ENCODE results near the gene SH3BP4.

The SH3BP4 gene, protein sequence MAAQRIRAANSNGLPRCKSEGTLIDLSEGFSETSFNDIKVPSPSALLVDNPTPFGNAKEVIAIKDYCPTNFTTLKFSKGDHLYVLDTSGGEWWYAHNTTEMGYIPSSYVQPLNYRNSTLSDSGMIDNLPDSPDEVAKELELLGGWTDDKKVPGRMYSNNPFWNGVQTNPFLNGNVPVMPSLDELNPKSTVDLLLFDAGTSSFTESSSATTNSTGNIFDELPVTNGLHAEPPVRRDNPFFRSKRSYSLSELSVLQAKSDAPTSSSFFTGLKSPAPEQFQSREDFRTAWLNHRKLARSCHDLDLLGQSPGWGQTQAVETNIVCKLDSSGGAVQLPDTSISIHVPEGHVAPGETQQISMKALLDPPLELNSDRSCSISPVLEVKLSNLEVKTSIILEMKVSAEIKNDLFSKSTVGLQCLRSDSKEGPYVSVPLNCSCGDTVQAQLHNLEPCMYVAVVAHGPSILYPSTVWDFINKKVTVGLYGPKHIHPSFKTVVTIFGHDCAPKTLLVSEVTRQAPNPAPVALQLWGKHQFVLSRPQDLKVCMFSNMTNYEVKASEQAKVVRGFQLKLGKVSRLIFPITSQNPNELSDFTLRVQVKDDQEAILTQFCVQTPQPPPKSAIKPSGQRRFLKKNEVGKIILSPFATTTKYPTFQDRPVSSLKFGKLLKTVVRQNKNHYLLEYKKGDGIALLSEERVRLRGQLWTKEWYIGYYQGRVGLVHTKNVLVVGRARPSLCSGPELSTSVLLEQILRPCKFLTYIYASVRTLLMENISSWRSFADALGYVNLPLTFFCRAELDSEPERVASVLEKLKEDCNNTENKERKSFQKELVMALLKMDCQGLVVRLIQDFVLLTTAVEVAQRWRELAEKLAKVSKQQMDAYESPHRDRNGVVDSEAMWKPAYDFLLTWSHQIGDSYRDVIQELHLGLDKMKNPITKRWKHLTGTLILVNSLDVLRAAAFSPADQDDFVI

DNA sequence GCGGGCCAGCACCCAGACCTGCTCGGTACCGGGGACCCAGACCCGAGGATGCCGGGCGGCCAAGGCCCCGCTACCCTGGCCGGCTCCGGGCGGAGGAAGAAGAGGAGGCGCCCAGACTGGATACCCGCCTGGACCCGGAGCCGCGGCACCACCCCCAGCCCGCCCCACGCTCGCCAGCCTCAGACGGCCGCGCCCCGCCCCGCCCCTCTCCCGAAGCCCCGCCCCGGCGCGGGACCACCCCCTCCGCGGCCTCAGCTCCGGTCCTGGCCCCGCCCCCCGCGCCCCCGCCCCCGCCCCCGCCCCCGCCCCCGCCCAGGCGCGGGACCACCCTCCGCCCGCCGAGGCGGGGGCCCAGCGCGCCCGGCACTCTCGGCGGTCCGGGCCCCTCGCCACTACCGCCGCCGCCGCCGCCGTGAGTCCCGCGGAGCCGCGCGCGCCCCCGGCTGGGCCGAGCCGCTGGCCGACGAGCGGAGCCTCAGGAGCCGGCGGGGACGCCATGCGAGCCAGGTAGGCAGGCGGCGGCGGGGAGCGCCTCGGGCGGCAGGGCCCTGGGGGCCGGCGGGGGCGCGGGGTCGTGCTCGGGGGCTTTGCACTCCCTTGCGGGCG, at the start of gene SH3BP4:
Gene SH3BP4, plus strand, starts transcription at position 354 of the 606 bp plus-strand sequence. CDS start 82,986 bp downstream, outside the sequence.
- DNase-seq: peak; percentile 61 to 73

- no peak for DNase-seq
Measured at GRCh38 chr2:234904785-234905184, 47.0 kb upstream of the SH3BP4 start.

DNA sequence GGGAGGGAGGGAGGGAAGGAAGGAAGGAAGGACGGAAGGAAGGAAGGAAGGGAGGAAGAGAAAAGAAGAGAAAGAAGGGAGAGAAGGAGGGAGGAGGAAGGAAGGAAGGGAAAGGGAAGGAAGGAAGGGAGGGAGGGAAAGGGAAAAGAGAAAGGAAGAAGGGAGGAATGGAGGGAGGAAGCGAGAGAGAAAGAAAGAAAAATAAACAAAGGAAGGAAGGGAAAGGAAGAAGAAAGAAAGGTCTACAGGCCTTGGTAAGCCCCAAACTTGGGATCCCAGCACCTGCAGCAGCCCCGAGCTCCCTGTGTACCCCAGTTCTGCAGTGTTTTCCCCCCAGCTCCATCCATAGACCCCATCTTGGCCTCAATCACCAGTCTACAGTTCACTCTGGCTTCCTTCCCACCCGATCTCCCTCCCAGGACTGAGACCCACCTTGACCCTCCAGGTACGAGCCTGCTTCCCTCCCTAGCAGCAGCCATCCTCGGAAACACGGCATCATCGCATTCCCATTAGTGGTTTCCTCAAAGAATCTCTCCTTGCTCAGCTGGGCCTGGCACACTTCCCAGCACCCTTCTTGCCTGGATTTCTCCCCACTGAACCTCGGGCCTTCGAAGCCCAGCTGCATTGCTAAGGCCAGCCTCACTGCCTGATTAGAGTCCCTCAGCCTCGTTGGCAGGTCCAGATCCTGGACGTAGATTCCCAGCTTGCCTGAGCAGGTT, 46.1 kb upstream of the SH3BP4 start:
- no peak for DNase-seq

DNA sequence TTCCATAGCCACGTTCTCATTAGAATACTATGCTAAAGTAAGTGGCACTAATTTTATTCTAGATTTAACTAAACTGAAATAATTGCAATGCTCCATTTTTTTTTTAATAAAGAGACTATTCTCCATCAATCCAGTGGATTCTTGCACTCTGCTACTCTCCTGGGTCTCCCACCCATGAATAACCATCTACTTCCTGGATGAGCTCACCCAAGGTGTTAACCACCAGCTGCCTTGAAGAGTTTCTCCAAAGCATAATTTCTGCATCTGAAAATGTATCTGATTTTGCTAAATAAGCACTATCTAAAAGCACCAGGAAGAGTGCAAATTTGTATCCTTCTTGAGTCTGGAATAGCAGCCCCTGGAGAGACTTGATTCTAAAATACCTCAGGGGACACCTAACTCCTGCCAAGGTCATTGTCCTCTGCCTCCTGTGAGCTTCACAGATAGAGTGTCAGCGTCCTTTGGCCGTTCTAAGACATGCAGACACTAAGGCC, 41.6 kb upstream of the SH3BP4 start:
- no peak for DNase-seq

- no peak for DNase-seq
Measured at GRCh38 chr2:234911271-234911670, 40.5 kb upstream of the SH3BP4 start.

GRCh38 chr2:234912437-234912836, 39.4 kb upstream of the SH3BP4 start:
- DNase-seq: no peak

GRCh38 chr2:234913208-234913626, 38.6 kb upstream of the SH3BP4 start:
- no peak for DNase-seq

- no peak for DNase-seq
Measured at GRCh38 chr2:234914371-234915154, 37.3 kb upstream of the SH3BP4 start.

DNA sequence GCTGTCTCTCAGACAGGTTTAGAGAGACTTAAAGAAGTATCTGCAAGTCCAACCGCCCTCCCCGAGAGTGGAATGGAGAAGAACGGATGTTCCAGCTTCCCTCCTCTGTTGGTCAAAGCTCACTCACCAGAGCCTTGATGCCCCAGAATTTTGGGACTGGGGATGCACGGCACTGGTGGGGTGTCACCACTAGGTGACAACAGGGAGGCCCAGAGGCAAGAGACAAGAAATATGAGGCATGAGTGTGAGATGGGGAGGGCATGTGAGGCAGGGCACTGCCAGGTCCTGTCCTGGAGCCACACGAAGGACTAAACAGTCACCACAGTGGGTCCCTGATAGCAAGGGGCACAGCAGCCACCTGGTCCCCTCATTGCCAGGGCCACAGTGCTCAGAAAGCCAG, 35.1 kb upstream of the SH3BP4 start:
- DNase-seq: no peak

GRCh38 chr2:234917211-234917975, 34.4 kb upstream of the SH3BP4 start:
- DNase-seq: no peak

DNA sequence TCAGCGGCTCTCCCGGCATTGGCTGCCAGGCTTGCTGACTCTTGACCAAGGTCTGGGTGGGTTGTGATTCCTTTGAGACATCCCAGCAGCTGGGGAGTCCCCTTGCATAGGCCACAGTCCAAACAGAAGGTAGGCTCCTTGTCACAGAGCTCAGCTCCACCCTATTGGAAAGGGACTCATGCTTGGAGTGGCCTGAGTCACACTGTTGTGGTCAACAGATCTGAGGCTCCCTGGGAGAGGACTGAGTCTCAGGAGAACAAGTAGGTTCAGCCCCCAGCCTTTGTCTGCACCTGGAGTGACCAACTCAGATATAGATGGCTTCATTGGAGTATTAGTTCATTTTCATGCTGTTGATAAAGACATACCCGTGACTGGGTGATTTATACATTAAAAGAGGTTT, 32.1 kb upstream of the SH3BP4 start:
- no peak for DNase-seq

GRCh38 chr2:234920836-234921235, 31.0 kb upstream of the SH3BP4 start:
- DNase-seq: no peak

- DNase-seq: no peak
Measured at GRCh38 chr2:234929002-234929401, 22.8 kb upstream of the SH3BP4 start.

GRCh38 chr2:234930397-234930796, 21.4 kb upstream of the SH3BP4 start:
- DNase-seq: no peak

DNA sequence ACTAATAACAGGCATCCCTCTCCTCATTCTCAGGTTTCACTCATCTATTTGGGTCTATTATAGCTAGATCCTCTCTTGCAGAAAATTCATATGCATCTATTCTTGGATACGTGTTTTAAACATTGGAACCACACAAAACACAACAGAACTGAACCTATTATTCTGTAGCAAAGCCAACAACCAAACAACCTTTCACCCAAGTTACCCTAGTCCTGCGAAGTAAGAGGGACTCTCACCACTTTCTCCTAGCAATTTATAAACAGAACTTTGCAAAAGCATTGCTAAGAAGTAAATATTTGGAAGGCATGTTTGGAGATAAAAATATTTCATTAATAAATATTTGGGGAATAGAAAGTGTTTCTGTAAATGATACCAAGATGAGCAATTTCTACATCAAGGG, 20.4 kb upstream of the SH3BP4 start:
- DNase-seq: no peak

DNA sequence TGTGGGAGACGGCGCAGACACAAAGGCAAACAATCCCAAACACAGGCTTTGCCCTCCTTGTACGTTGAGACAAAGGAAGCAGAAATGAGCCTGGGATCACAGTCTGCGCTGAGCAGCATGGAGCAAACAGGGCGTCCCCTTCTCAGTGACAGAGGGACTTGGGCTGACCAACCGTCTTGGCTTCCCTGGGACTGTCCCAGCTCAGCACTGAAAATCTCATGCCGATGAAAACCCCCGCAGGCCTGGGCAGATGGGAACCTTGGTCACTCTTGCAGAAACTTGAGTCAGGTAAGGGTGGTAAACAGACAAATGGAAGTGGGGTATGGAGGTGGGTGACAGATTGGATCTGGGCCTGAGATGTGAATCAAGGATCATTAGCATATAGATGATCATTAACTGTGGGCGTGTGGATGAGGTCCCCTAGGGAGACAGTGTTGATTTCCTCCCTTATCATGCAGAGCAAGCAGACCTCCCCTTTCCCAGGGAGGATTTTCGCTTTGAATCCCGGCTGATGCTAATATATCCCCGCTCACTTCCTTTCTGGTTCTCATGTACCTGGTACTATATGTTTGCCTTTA, 19.1 kb upstream of the SH3BP4 start:
- DNase-seq: no peak

- no peak for DNase-seq
Measured at GRCh38 chr2:234935311-234935710, 16.5 kb upstream of the SH3BP4 start.

GRCh38 chr2:234939576-234939975, 12.2 kb upstream of the SH3BP4 start:
- no peak for DNase-seq

DNA sequence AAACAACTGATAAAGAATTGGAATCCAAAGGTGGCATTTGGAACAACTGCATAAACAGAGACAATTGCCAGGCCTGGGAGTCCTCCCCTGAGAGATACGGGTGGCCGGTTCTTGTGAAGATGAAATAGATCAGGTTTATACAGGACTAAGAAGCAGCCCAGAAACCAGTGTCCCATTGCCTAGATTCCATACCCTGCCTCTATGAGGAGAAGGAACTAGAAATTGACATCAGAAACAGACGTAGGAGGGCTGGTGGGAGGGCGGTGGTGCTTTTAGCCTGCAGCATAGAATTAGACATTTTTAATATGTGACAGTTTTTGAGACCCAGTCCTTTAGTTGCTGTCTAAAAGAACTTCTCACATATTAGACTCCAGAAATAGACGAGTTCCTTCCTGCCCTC, 11.8 kb upstream of the SH3BP4 start:
- no peak for DNase-seq

GRCh38 chr2:234940527-234940926, 11.3 kb upstream of the SH3BP4 start:
- DNase-seq: no peak
